RWPE1 (cell line): ENCODE data around the gene CBFA2T3.
A peak's percentile ranks its signal among the peaks of the same experiment; 100 is the strongest.

Source experiments
- CTCF ChIA-PET: fragments of 350-600 bp; sonication (Branson Sonifier 250); formaldehyde crosslinking; extraction: SDS; loops from one replicate; lab custom pipeline; 2021; lab: Yijun Ruan, JAX
- POLR2A ChIA-PET: fragments of 400-600 bp; formaldehyde crosslinking; extraction: SDS; loops from one replicate; lab custom pipeline; 2020; ENCODE audit warnings: antibody characterized with exemption; ENCODE audit not compliant: low non-redundant PET; lab: Yijun Ruan, JAX
- DNase-seq: peaks from one replicate; pipeline ENCODE4 v3.0.0; 2012; ENCODE audit warnings: low spot score
- H3K27ac ChIP-seq: fragments of 450-650 bp; 2 replicates; pipeline ENCODE4 v1.5.1; 2017
- TF ChIP-seq, protein P1 (sequence below): fragments of 450-650 bp; conservative IDR thresholded peaks from 2 replicates; pipeline ENCODE4 v1.5.1; 2017; ENCODE audit warnings: low read depth, mild to moderate bottlenecking

CBFA2T3 gene

DNA sequence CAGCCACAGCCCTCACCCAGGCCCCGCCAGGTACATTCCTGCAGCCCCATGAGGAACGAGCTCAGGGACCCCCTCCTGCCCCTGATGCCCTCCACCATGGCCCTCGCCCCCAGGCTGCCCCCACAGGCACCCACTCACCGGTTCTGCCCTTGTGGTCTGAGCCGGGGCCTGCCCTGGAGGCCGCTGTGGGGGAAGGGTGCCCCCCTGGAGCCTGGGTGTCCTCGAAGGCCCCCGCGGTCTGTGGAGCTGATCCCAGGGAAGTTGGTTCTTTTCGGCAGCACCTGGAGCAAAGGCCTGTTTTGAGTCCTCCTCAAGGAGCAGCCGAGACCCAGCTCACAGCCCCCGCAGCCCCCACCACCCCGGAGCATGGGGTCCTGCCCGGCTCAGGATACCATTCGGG, 112.9 kb downstream of the CBFA2T3 start:
- ChIA-PET CTCF (no interaction called here), POLR2A (no interaction called here)
- DNase-seq: no peak
- no peak overlapping the region for H3K27ac ChIP-seq
- TF ChIP-seq, protein P1, sequence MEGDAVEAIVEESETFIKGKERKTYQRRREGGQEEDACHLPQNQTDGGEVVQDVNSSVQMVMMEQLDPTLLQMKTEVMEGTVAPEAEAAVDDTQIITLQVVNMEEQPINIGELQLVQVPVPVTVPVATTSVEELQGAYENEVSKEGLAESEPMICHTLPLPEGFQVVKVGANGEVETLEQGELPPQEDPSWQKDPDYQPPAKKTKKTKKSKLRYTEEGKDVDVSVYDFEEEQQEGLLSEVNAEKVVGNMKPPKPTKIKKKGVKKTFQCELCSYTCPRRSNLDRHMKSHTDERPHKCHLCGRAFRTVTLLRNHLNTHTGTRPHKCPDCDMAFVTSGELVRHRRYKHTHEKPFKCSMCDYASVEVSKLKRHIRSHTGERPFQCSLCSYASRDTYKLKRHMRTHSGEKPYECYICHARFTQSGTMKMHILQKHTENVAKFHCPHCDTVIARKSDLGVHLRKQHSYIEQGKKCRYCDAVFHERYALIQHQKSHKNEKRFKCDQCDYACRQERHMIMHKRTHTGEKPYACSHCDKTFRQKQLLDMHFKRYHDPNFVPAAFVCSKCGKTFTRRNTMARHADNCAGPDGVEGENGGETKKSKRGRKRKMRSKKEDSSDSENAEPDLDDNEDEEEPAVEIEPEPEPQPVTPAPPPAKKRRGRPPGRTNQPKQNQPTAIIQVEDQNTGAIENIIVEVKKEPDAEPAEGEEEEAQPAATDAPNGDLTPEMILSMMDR: no peak

DNA sequence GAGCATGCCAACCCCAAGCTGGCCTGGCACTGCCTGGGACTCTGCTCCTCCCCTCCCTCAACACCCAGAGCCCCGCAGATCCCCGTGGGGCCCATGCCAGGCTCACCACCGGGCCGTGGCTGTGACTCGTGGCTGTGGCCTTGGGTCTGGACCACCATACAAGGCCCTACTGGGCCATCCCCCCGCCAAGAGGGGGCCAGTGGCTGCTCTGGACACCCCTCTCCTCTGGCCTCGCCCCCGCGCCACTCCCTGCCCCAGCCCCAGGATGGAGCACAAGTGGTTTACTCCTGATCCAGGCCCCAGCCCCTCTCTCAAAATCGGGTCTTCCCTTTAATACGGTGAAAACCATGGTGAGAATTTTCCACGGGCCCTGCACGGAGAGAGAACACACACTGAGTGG, 113.6 kb downstream of the CBFA2T3 start:
- POLR2A ChIA-PET: no interaction called here
- no peak overlapping the region; the same call in 1 of the 2 replicates for H3K27ac ChIP-seq
- TF ChIP-seq, protein P1: no peak
- CTCF ChIA-PET: no interaction called here
- no peak for DNase-seq

DNA sequence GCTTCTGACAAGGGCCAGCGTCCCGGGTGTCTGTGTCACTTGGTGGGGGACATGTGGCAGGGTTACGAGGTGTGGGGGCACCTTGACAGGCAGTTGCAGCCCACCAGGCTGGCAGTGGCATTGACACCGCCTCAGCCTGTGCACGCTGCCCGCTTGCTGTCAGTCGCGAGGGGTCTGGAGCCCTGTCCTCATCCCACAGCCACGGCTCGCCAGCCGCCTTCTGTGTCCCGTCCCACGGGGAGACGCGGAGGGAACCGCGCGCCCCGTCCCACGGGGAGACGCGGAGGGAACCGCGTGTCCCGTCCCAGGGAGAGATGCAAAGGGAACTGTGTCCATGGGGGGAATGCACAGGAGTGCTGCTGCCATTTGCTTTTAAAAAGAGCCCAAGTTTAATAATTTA, 114.0 kb downstream of the CBFA2T3 start:
- ChIA-PET POLR2A (no interaction called here), CTCF (interaction anchor here (0.6 kb wide), 1 partner anchor 275 kb away, joined by 3 read pairs; no protein-coding TSS in a partner anchor)

DNA sequence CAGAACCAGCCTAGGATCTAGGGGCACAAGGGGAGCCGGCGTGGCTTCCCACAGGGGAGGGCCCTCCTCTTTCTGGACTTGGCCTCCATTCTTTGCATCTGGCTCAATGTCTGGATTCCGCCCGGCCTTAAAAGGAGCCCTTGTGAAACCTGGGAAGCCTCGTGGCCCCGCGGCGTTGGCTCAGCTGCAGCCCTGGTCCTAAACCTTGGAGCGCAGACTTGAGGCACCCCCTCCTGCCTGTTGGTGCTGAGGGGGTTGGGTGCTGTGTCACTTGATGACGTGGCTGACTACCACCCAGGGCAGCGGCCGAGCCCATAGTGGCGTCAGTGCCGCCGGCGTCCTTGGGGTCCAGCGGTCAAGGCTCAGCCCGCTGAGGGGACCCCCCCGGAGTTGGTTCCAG, 115.6 kb downstream of the CBFA2T3 start:
- CTCF ChIA-PET: interaction anchor here (0.7 kb wide), 1 partner anchor 45 kb away, joined by 3 read pairs; no protein-coding TSS in a partner anchor
- DNase-seq: no peak

More for the DNA sequence above, 114.0 kb downstream of the CBFA2T3 start:
- TF ChIP-seq, protein P1: no peak
- H3K27ac ChIP-seq: peak overlapping the region; percentile 5; the same call in 1 of the 2 replicates
- no peak for DNase-seq

DNA sequence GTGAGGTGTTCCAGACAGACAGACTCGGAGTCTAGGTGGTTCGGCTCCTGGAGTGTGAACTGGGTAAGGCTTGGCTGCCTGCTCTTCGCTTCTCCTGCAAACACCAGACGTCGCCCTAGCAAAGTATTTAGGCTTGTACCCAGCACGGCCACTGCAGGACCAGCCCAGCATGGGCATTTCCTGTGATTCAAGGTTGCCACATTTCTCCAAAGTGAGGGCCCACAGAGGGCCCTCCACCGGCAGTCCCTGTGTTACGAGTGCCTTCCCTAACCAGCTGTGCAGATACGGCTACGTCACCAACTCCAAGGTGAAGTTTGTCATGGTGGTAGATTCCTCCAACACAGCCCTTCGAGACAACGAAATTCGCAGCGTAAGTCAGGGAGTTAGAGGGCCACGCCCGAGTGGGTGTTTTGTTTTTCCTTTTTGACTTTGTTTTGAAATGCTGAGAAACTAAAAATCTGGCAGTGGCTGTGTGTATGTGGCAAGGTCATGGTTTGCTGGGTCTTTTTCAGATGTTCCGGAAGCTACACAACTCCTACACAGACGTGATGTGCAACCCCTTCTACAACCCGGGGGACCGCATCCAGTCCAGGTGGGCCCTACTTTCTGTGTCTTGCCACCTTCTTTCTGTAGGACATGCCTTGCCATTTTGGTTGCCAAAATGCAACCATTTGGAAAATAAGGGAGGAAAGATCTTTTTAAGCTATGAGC, 117.5 kb downstream of the CBFA2T3 start:
- H3K27ac ChIP-seq: peak overlapping the region; percentile 45
- POLR2A ChIA-PET: no interaction called here
- CTCF ChIA-PET: no interaction called here
- TF ChIP-seq, protein P1: no peak
- no peak for DNase-seq

More for the DNA sequence above, 115.6 kb downstream of the CBFA2T3 start:
- 0 out of 2 replicates have a peak overlapping the region, but pooled peaks have one; percentile 2 for H3K27ac ChIP-seq
- POLR2A ChIA-PET: no interaction called here
- TF ChIP-seq, protein P1: no peak

DNA sequence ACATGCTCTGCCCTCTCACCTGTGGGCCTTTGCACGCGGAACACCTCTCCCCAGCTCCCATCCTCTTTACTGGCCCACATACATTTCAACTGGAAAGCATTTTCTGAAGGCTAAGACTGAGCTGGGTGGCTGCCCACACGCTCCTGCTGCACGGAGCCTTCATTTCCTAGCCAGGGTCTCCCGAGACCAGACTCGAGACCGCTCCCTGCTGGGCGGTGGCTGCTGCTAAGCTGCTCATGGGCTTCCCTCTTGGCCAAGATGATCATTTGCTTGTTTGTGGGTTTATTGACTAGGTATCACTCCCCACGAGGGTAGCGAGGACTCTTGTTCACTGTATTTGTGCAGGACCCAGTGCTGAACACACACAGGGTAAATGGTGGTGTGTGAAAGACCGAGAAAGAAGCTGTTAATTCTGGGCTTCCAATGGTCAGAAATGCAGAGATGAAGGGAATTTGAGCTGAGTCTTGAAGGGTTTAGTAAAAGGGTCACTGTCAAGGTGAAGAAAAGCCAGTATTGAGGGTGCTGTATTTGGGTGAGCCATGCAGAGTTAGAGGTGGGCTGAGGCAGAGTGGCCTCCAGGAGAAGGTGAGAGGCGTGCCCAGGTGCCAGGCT, 119.2 kb downstream of the CBFA2T3 start:
- ChIA-PET CTCF (interaction anchor here (0.5 to 1.6 kb wide), 8 partner anchors 16 to 295 kb away, joined by 3 to 7 read pairs (median 4); no protein-coding TSS in a partner anchor), POLR2A (no interaction called here)
- peak overlapping the region; percentile 74 for H3K27ac ChIP-seq
- peak; percentile 52 for DNase-seq
- TF ChIP-seq, protein P1: peak; percentile 66
